Measurements from ENCODE around the gene CSMD2. TPM values are rescaled to one million over a fixed set of nuclear protein-coding genes. Genes with fewer than 3 reads are reported as not detected.

CSMD2 gene
- total RNA-seq, 1 donor from 2014 or later = 2.1 TPM

GRCh38 chr1:34060187-34060730 is 104.8 kb downstream of the CSMD2 start:
- H3K36me3 Mint-ChIP-seq (ENCODE audit: low read depth, unreplicated experiment) = no peaks in the 10 kb centered on the region
- H3K27me3 Mint-ChIP-seq (ENCODE audit: unreplicated experiment) = no peaks in the 10 kb centered on the region
- no peak overlapping the region for H3K27ac Mint-ChIP-seq (ENCODE audit: unreplicated experiment)
- H3K4me3 Mint-ChIP-seq (ENCODE audit: unreplicated experiment) = no peak overlapping the region
- peaks cover 2% of the 10 kb centered on the region for H3K4me1 Mint-ChIP-seq (ENCODE audit: unreplicated experiment)
- no peaks in the 10 kb centered on the region for H3K9me3 Mint-ChIP-seq (ENCODE audit: unreplicated experiment)
- no peak for TF ChIP-seq CTCF (IDR thresholded peaks at IDR 0.05; ENCODE audit: unreplicated experiment)
- DNase-seq (ENCODE audit: low spot score) = no peak

- no peak overlapping the region for H3K27ac Mint-ChIP-seq (ENCODE audit: unreplicated experiment)
- no peak overlapping the region for H3K4me3 Mint-ChIP-seq (ENCODE audit: unreplicated experiment)
- peaks cover 2% of the 10 kb centered on the region for H3K27me3 Mint-ChIP-seq (ENCODE audit: unreplicated experiment)
- no peaks in the 10 kb centered on the region for H3K36me3 Mint-ChIP-seq (ENCODE audit: low read depth, unreplicated experiment)
- DNase-seq (ENCODE audit: low spot score) = no peak
- no peaks in the 10 kb centered on the region for H3K9me3 Mint-ChIP-seq (ENCODE audit: unreplicated experiment)
- TF ChIP-seq CTCF (IDR thresholded peaks at IDR 0.05; ENCODE audit: unreplicated experiment) = no peak
- H3K4me1 Mint-ChIP-seq (ENCODE audit: unreplicated experiment) = peaks cover 2% of the 10 kb centered on the region
Observed at GRCh38 chr1:34057347-34058130, 107.5 kb downstream of the CSMD2 start.

GRCh38 chr1:34055818-34056217 is 109.2 kb downstream of the CSMD2 start:
- Mint-ChIP-seq H3K4me3 (ENCODE audit: unreplicated experiment) (no peak overlapping the region), H3K27ac (ENCODE audit: unreplicated experiment) (no peak overlapping the region), H3K27me3 (ENCODE audit: unreplicated experiment) (peaks cover 3% of the 10 kb centered on the region), H3K36me3 (ENCODE audit: low read depth, unreplicated experiment) (no peaks in the 10 kb centered on the region), H3K4me1 (ENCODE audit: unreplicated experiment) (peaks cover 2% of the 10 kb centered on the region), H3K9me3 (ENCODE audit: unreplicated experiment) (no peaks in the 10 kb centered on the region)
- DNase-seq (ENCODE audit: low spot score) = no peak
- TF ChIP-seq CTCF (IDR thresholded peaks at IDR 0.05; ENCODE audit: unreplicated experiment) = no peak

- Mint-ChIP-seq H3K27me3 (ENCODE audit: unreplicated experiment) (peaks cover 3% of the 10 kb centered on the region), H3K9me3 (ENCODE audit: unreplicated experiment) (no peaks in the 10 kb centered on the region), H3K27ac (ENCODE audit: unreplicated experiment) (no peak overlapping the region), H3K4me3 (ENCODE audit: unreplicated experiment) (no peak overlapping the region), H3K36me3 (ENCODE audit: low read depth, unreplicated experiment) (no peaks in the 10 kb centered on the region), H3K4me1 (ENCODE audit: unreplicated experiment) (peaks cover 2% of the 10 kb centered on the region)
- no peak for TF ChIP-seq CTCF (IDR thresholded peaks at IDR 0.05; ENCODE audit: unreplicated experiment)
- no peak for DNase-seq (ENCODE audit: low spot score)
Observed at GRCh38 chr1:34054920-34055319, 110.1 kb downstream of the CSMD2 start.

- H3K36me3 Mint-ChIP-seq (ENCODE audit: low read depth, unreplicated experiment) = no peaks in the 10 kb centered on the region
- peaks cover 2% of the 10 kb centered on the region for H3K4me1 Mint-ChIP-seq (ENCODE audit: unreplicated experiment)
- no peak for DNase-seq (ENCODE audit: low spot score)
- H3K27ac Mint-ChIP-seq (ENCODE audit: unreplicated experiment) = no peak overlapping the region
- no peak overlapping the region for H3K4me3 Mint-ChIP-seq (ENCODE audit: unreplicated experiment)
- peaks cover 3% of the 10 kb centered on the region for H3K27me3 Mint-ChIP-seq (ENCODE audit: unreplicated experiment)
- no peak for TF ChIP-seq CTCF (IDR thresholded peaks at IDR 0.05; ENCODE audit: unreplicated experiment)
- H3K9me3 Mint-ChIP-seq (ENCODE audit: unreplicated experiment) = no peaks in the 10 kb centered on the region
Observed at GRCh38 chr1:34053660-34054059, 111.4 kb downstream of the CSMD2 start.

Data from endothelial cell (in vitro differentiated cells).